HEK293 (cell line): ENCODE measurements around the gene TRPV2.

Experiments used
- CTCF ChIP-seq: fragments of 450-650 bp; formaldehyde crosslinking; IDR thresholded peaks from 2 replicates; pipeline ENCODE4 v1.5.1; 2016; ENCODE audit warnings: missing biosample characterization, missing genetic modification characterization
- PRDM4 ChIP-seq: fragments of 450-650 bp; formaldehyde crosslinking; IDR thresholded peaks from 2 replicates; pipeline ENCODE4 v1.5.1; 2017; ENCODE audit warnings: missing biosample characterization, missing genetic modification characterization
- SP2 ChIP-seq: fragments of 450-650 bp; formaldehyde crosslinking; IDR thresholded peaks from 2 replicates; pipeline ENCODE4 v1.5.1; 2016; ENCODE audit warnings: missing biosample characterization, missing genetic modification characterization
- YY1 ChIP-seq: fragments of 450-650 bp; formaldehyde crosslinking; IDR thresholded peaks from 2 replicates; pipeline ENCODE4 v1.5.1; 2018; ENCODE audit warnings: missing biosample characterization, missing genetic modification characterization
- ZBTB49 ChIP-seq: fragments of 450-650 bp; formaldehyde crosslinking; IDR thresholded peaks from 2 replicates; pipeline ENCODE4 v1.5.1; 2016; ENCODE audit warnings: missing biosample characterization, missing genetic modification characterization, low read depth
- ZNF2 ChIP-seq: fragments of 450-650 bp; formaldehyde crosslinking; IDR thresholded peaks from 2 replicates; pipeline ENCODE4 v1.5.1; 2016; ENCODE audit warnings: missing biosample characterization, missing genetic modification characterization
- ZNF274 ChIP-seq, 2 experiments: fragments of 200-500 bp in 1 of 2; fragments of 450-650 bp in 1 of 2; sonication (Bioruptor generic) in 1 of 2; formaldehyde crosslinking in 1 of 2; IDR thresholded peaks; 2 replicates each; pipeline versions ENCODE4 v1.5.1 to v1.6.1; 2014 to 2016; ENCODE audit warnings: borderline replicate concordance in 1 of 2, inconsistent platforms in 1 of 2, low read length in 1 of 2, missing biosample characterization in 1 of 2, missing genetic modification characterization in 1 of 2
- ZNF350 ChIP-seq: fragments of 450-650 bp; formaldehyde crosslinking; IDR thresholded peaks from 2 replicates; pipeline ENCODE4 v1.5.0; 2017; ENCODE audit warnings: missing biosample characterization, mild to moderate bottlenecking, missing genetic modification characterization
- ZNF580 ChIP-seq: fragments of 450-650 bp; formaldehyde crosslinking; IDR thresholded peaks from 2 replicates; pipeline ENCODE4 v1.5.1; 2016; ENCODE audit warnings: missing biosample characterization, missing genetic modification characterization
- ZNF747 ChIP-seq: fragments of 450-650 bp; formaldehyde crosslinking; IDR thresholded peaks from 2 replicates; pipeline ENCODE4 v1.5.1; 2016; ENCODE audit warnings: missing biosample characterization, missing genetic modification characterization
- ZNF792 ChIP-seq: fragments of 450-650 bp; formaldehyde crosslinking; IDR thresholded peaks from 2 replicates; pipeline ENCODE4 v1.5.1; 2016; ENCODE audit warnings: missing biosample characterization, missing genetic modification characterization
- ZSCAN23 ChIP-seq: fragments of 450-650 bp; formaldehyde crosslinking; IDR thresholded peaks from 2 replicates; pipeline ENCODE4 v1.5.1; 2016; ENCODE audit warnings: missing biosample characterization, missing genetic modification characterization

GRCh38 chr17:16438557-16439302 is 23.4 kb downstream of the TRPV2 start:
- no peak for TF ChIP-seq ZBTB49 (tag by site-specific recombination)
- TF ChIP-seq CTCF (tag by site-specific recombination), result no peak
- no peak for TF ChIP-seq ZNF792 (tag by site-specific recombination)
- TF ChIP-seq ZNF747 (tag by site-specific recombination), result no peak
- peak; percentile 88 for TF ChIP-seq SP2
- TF ChIP-seq ZSCAN23 (tag by site-specific recombination), result peak; percentile 42; the same call in 1 of the 2 replicates
- TF ChIP-seq ZNF2 (tag by site-specific recombination), result peak; percentile 86
- peak; percentile 57; the same call in 1 of the 2 replicates for TF ChIP-seq YY1
- no peak for TF ChIP-seq ZNF274 (IDR thresholded peaks at IDR 0.05; ENCODE audit: low read length)
- no peak for TF ChIP-seq ZNF274 (tag by site-specific recombination; IDR thresholded peaks at IDR 0.05; ENCODE audit: borderline replicate concordance)
- no peak for TF ChIP-seq ZNF350 (tag by site-specific recombination)
- TF ChIP-seq ZNF580 (tag by site-specific recombination), result 0 out of 2 replicates have a peak, but pooled peaks have one; percentile 53
- peak; percentile 35; the same call in 1 of the 2 replicates for TF ChIP-seq PRDM4
